ENCODE data around the gene ZNF324B. TPM values are rescaled to one million over a fixed set of nuclear protein-coding genes. Genes with fewer than 3 reads are reported as not detected.

Gene ZNF324B
- total RNA-seq, 1 experiment from 2014 or later = 6.3 TPM

DNA sequence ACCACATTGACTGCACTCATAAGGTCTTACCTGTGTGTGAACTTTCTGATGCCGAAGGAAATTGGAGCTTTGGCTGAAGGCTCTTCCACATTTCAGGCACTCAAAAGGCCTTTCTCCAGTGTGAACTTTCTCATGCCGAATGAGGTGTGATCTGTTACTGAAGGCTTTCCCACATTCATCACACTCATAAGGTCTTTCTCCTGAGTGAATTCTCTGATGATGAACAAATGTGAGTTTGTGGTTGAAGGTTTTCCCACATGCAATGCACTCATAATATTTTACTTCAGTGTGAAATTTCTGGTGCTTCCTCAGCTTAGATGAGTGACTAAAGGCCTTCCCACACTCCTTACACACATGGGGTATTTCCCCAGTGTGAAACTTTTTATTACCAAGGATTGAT is 17.2 kb upstream of the ZNF324B start:
- Histone ChIP-seq H2AK5ac (ENCODE audit: insufficient read length, low read length) (no peak overlapping the region), H3K4ac (ENCODE audit: low read depth, low read length) (no peak overlapping the region), H4K91ac (ENCODE audit: insufficient read length, low read depth, low read length) (no peak overlapping the region), H3K4me2 (ENCODE audit: insufficient read depth, insufficient read length, low read length) (no peak overlapping the region), H3K79me2 (ENCODE audit: insufficient read depth, low read length) (no peaks in the 10 kb centered on the region), H3T11ph (ENCODE audit: low read length) (no peak overlapping the region), H2AFZ (ENCODE audit: low read length) (no peak overlapping the region), H4K5ac (ENCODE audit: insufficient read length, low read depth, low read length) (no peak overlapping the region), H3K9ac (ENCODE audit: extremely low read depth, insufficient read length, low read length) (no peak overlapping the region), H3K27me3 (ENCODE audit: insufficient read depth, low read length) (no peaks in the 10 kb centered on the region), H3K56ac (ENCODE audit: insufficient read length, low read depth, low read length) (no peak overlapping the region), H2BK20ac (ENCODE audit: low read depth, low read length, poor library complexity, severe bottlenecking) (no peak overlapping the region), H2BK120ac (ENCODE audit: low read depth, low read length, poor library complexity, severe bottlenecking) (no peak overlapping the region), H3K23ac (ENCODE audit: insufficient read length, low read depth, low read length) (no peak overlapping the region), H2BK5ac (ENCODE audit: insufficient read length, low read length) (no peak overlapping the region), H2BK12ac (ENCODE audit: insufficient read length, low read depth, low read length) (no peak overlapping the region), H3K27ac (ENCODE audit: insufficient read length, low read depth, low read length) (no peak overlapping the region), H3K79me1 (ENCODE audit: insufficient read depth, low read depth, low read length, poor library complexity, severe bottlenecking) (no peaks in the 10 kb centered on the region), H3K18ac (ENCODE audit: insufficient read length, low read depth, low read length) (no peak overlapping the region), H3K9me3 (ENCODE audit: control insufficient read depth, low read depth, low read length) (peaks cover 69% of the 10 kb centered on the region), H3K4me1 (ENCODE audit: insufficient read depth, low read length) (peaks cover 1% of the 10 kb centered on the region), H2BK15ac (ENCODE audit: low read depth, low read length) (no peak overlapping the region), H4K8ac (replicated peaks; ENCODE audit: insufficient read length, low read depth, low read length) (no peak overlapping the region), H4K20me1 (ENCODE audit: control insufficient read depth, insufficient read depth, insufficient read length) (no peaks in the 10 kb centered on the region), H3K14ac (ENCODE audit: insufficient read depth, low read length) (no peak overlapping the region), H3K23me2 (ENCODE audit: insufficient read length, low read depth, low read length, poor library complexity, severe bottlenecking) (peaks cover 2% of the 10 kb centered on the region)
- Mint-ChIP-seq H3K27ac (no peak overlapping the region), H3K9me3 (peaks cover 92 to 96% of the 10 kb centered on the region in 2 experiments), H3K36me3 (ENCODE audit: insufficient read depth in 1 of 3, low read depth in 3 of 3) (peaks cover 16 to 84% (median 71%) of the 10 kb centered on the region in 3 experiments), H3K4me3 (no peak overlapping the region), H3K4me1 (peaks cover 0 to 3% of the 10 kb centered on the region in 2 experiments; a peak in 2 of 4 replicates), H3K27me3 (ENCODE audit: low read depth) (peaks cover 39% of the 10 kb centered on the region)
- TF ChIP-seq, protein P1, sequence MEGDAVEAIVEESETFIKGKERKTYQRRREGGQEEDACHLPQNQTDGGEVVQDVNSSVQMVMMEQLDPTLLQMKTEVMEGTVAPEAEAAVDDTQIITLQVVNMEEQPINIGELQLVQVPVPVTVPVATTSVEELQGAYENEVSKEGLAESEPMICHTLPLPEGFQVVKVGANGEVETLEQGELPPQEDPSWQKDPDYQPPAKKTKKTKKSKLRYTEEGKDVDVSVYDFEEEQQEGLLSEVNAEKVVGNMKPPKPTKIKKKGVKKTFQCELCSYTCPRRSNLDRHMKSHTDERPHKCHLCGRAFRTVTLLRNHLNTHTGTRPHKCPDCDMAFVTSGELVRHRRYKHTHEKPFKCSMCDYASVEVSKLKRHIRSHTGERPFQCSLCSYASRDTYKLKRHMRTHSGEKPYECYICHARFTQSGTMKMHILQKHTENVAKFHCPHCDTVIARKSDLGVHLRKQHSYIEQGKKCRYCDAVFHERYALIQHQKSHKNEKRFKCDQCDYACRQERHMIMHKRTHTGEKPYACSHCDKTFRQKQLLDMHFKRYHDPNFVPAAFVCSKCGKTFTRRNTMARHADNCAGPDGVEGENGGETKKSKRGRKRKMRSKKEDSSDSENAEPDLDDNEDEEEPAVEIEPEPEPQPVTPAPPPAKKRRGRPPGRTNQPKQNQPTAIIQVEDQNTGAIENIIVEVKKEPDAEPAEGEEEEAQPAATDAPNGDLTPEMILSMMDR (conservative IDR thresholded peaks at IDR 0.05) = no peak
- no peak for DNase-seq
- WGBS (ENCODE audit: extremely low coverage, insufficient read length, low lambda C conversion rate) = no CpG with 5 or more reads among the region's 2 CpGs
